GM19438 (cell line): ENCODE data around the gene TCF15.

Experiments
- ATAC-seq: cut with Tn5 transposase; IDR thresholded peaks from one replicate; pipeline ENCODE4 v1.9.1; 2021; ENCODE audit warnings: low read depth; ENCODE audit not compliant: unreplicated experiment

The TCF15 gene

DNA sequence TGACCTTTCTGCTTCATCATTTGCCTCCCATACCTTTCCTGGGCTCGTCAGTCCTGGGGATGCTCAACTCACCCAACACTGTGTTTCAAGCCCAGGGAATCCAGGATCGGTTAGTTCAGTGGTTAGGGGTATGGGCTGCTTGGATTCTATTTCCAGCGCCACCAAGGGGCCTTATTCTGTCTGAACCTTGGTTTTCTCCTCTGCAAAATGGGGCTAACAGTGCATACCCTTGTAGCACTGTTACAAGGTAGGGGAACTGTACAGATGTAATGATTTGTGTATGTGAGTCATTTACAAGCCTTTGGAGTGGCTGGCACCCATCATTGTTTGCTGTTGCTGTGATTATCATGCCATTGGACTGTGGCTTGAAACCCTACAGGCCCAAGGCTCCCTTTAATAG is 52.0 kb downstream of the TCF15 start:
- ATAC-seq: no peak

DNA sequence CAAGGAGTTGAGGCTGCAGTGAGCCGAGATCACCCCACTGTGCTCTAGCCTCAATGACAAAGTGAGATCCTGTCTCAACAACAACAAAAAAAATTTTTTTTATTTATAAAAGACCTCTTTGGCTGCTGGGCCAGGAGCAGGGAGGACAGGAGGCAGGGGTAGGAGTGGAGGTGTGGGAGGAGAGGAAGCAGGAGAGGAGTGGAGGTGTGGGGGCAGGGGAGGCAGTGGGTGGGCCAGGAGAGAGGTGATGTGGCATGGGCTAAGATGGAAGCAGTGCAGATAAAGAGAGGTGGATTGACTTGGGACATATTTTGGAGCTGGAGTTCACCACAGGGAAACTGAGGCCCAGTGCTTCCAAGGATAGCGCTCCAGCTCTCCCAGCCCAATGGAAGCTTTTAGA is 53.1 kb downstream of the TCF15 start:
- no peak for ATAC-seq

DNA sequence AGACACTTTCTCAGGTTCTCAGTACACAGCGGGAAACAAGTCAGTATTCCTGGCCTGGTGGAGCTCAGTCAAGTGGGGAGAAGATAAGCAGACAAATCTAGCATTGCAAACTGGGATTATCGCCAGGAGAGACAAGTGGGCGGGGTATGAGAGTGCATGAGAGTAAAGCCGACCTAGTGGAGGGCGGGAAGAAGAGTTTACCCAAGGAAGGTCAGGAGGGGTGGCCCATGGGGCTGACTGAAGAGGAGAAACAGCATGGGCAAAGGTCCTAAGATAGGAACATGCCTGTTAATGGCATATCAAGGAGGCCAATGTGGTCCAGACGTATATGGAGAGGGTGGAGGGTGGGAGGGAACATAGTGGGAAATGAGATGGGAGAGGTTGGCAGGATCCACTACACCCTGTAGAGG is 54.1 kb downstream of the TCF15 start:
- ATAC-seq: no peak
